ENCODE results near the gene SETX. TPM values are rescaled to one million over a fixed set of nuclear protein-coding genes. Genes with fewer than 3 reads are reported as not detected.
A peak's percentile ranks its signal among the peaks of the same experiment; 100 is the strongest.
"Not testable (repeated sequence)": the region's sequence is repeated elsewhere in the genome, so short reads cannot be mapped to it uniquely, and the experiment has no call there.

Gene SETX
- total RNA-seq, 2 donors from 2014 or later = 25.8 to 36.8 TPM

DNA sequence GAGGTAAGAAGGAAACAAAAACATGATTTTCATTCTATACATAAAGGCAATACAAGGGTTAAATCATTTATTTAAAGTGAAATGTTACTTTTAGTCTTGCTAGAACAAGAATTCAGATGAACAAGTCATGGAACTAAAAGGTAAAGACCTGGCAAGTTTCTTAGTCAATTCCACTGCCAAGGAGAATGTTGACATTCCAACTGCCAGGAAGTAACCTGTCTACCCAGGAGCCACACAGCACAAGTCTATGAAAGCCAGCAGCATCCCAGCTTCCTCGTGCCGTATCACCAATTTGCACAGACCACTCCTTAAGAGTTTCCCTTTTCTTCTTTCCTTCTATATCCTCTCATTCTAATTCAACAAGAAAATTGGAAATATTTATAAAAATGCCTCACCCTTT is 79.9 kb downstream of the SETX start:
- Histone ChIP-seq H3K36me3 (peaks cover 19% of the 10 kb centered on the region), H3K4me1 (no peaks in the 10 kb centered on the region), H3K27me3 (no peaks in the 10 kb centered on the region), H3K9me3 (no peaks in the 10 kb centered on the region), H3K4me3 (no peak overlapping the region), H3K27ac (no peak overlapping the region), H3K9ac (ENCODE audit: low read depth in 2 of 2, low read length in 2 of 2) (no peak overlapping the region)
- intact Hi-C loops (cut with DNase I) = loop anchor here (10.0 kb wide), 1 partner anchor 110 kb away; no protein-coding TSS in a partner anchor
- no peak for TF ChIP-seq CTCF (IDR thresholded peaks at IDR 0.05)
- no peak for DNase-seq

- not testable (repeated sequence) for H3K4me3 ChIP-seq, DNase-seq
- intact Hi-C loops (cut with DNase I) = loop anchor here (10.0 kb wide), 1 partner anchor 115 kb away; no protein-coding TSS in a partner anchor
Measured at GRCh38 chr9:132269704-132270516, 84.9 kb downstream of the SETX start.

DNA sequence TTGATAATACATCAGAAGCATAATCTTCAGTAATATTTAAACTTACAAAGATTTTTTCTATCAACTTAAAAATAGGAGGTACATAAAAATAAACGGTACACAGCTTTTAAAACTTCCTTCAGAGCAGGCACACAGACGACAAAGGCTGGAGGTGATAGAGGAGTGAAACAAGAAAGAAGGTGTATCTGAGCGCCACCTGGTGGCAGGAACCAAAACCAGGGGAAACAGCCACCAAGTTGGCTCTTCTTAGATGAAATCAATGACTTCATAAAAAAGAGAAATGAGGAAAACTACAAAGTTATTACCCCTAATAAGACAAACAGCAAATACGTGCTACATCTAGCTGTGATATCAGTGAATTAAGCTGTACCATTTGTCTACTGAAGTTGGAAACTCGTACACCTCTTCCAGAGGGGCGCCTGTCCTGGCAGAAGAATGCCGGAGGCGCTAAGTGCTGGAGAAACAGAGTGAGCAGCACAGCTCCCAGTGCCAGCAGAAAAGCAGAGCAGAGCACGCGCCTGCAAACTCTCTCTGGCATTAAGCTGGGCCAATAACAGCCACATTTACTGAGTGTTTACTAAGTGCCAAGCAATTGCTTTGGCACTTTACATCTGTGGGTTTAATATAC is 85.9 kb downstream of the SETX start:
- peaks cover 18% of the 10 kb centered on the region for H3K36me3 ChIP-seq
- H3K9me3 ChIP-seq = no peaks in the 10 kb centered on the region
- H3K9ac ChIP-seq (ENCODE audit: low read depth in 2 of 2, low read length in 2 of 2) = no peak overlapping the region
- intact Hi-C loops (cut with DNase I) = no loop called here
- TF ChIP-seq CTCF (IDR thresholded peaks at IDR 0.05) = peak; percentile 85
- H3K27ac ChIP-seq = no peak overlapping the region
- DNase-seq = peak; percentile 51
- no peaks in the 10 kb centered on the region for H3K4me1 ChIP-seq
- H3K27me3 ChIP-seq = no peaks in the 10 kb centered on the region
- H3K4me3 ChIP-seq = no peak overlapping the region

More at GRCh38 chr9:132269704-132270516, 84.9 kb downstream of the SETX start:
- not testable (repeated sequence) for H3K36me3 ChIP-seq; H3K27ac ChIP-seq; H3K27me3 ChIP-seq; H3K9me3 ChIP-seq; H3K4me1 ChIP-seq; H3K9ac ChIP-seq (ENCODE audit: low read depth in 2 of 2, low read length in 2 of 2)

- Histone ChIP-seq H3K4me3 (no peak overlapping the region), H3K27me3 (no peaks in the 10 kb centered on the region), H3K36me3 (peaks cover 14% of the 10 kb centered on the region), H3K27ac (no peak overlapping the region), H3K9ac (ENCODE audit: low read depth in 2 of 2, low read length in 2 of 2) (no peak overlapping the region), H3K9me3 (no peaks in the 10 kb centered on the region), H3K4me1 (no peaks in the 10 kb centered on the region)
- no peak for TF ChIP-seq CTCF (IDR thresholded peaks at IDR 0.05)
- DNase-seq = no peak
- intact Hi-C loops (cut with DNase I) = no loop called here
Measured at GRCh38 chr9:132267660-132268059, 87.1 kb downstream of the SETX start.

- Histone ChIP-seq H3K27me3 (no peaks in the 10 kb centered on the region), H3K4me3 (no peak overlapping the region), H3K9ac (ENCODE audit: low read depth in 2 of 2, low read length in 2 of 2) (no peak overlapping the region), H3K27ac (no peak overlapping the region), H3K36me3 (peaks cover 13% of the 10 kb centered on the region), H3K4me1 (no peaks in the 10 kb centered on the region), H3K9me3 (no peaks in the 10 kb centered on the region)
- no peak for DNase-seq
- intact Hi-C loops (cut with DNase I) = no loop called here
- TF ChIP-seq CTCF (IDR thresholded peaks at IDR 0.05) = no peak
Measured at GRCh38 chr9:132266017-132266416, 88.8 kb downstream of the SETX start.

- intact Hi-C loops (cut with DNase I) = no loop called here
- no peak overlapping the region for H3K9ac ChIP-seq (ENCODE audit: low read depth in 2 of 2, low read length in 2 of 2)
- no peaks in the 10 kb centered on the region for H3K27me3 ChIP-seq
- H3K4me3 ChIP-seq = no peak overlapping the region
- DNase-seq = no peak
- H3K9me3 ChIP-seq = no peaks in the 10 kb centered on the region
- no peak overlapping the region for H3K27ac ChIP-seq
- TF ChIP-seq CTCF (IDR thresholded peaks at IDR 0.05) = no peak
- H3K4me1 ChIP-seq = no peaks in the 10 kb centered on the region
- H3K36me3 ChIP-seq = peaks cover 9% of the 10 kb centered on the region
Measured at GRCh38 chr9:132260846-132261245, 93.9 kb downstream of the SETX start.

All from colonic mucosa (tissue), 4 donors.